Activated naive CD4-positive, alpha-beta T cell treated with anti-CD3 and anti-CD28 coated beads for 36 hours (primary cell): ENCODE results near the gene CACNA1I. TPM values are rescaled to one million over a fixed set of nuclear protein-coding genes. Genes with fewer than 3 reads are reported as not detected.

Experiments used
- CTCF ChIA-PET: fragments of 350-600 bp; sonication (Branson Sonifier 250); formaldehyde crosslinking; loops from one replicate; lab custom pipeline; 2021; ENCODE audit warnings: antibody characterized with exemption; lab: Charles Lee
- DNase-seq: peaks from one replicate; pipeline ENCODE4 v3.0.0-alpha.2; 2020
- H3K27ac Mint-ChIP-seq: one replicate; pipeline ENCODE4 v1.8.0; 2021; ENCODE audit warnings: mild to moderate bottlenecking, mixed read lengths
- H3K27me3 Mint-ChIP-seq: one replicate; pipeline ENCODE4 v1.8.0; 2021; ENCODE audit warnings: low read depth, mixed read lengths
- H3K36me3 Mint-ChIP-seq: one replicate; pipeline ENCODE4 v1.8.0; 2021; ENCODE audit warnings: low read depth, mixed read lengths
- H3K4me1 Mint-ChIP-seq: one replicate; pipeline ENCODE4 v1.8.0; 2021; ENCODE audit warnings: low read depth, mixed read lengths
- H3K4me3 Mint-ChIP-seq: one replicate; pipeline ENCODE4 v1.8.0; 2021; ENCODE audit warnings: mild to moderate bottlenecking, moderate library complexity, mixed read lengths
- H3K9me3 Mint-ChIP-seq: one replicate; pipeline ENCODE4 v1.8.0; 2021; ENCODE audit warnings: mixed read lengths
- intact Hi-C: fragments of 100-400 bp; cut with micrococcal nuclease; formaldehyde crosslinking; loops from one replicate; pipeline ENCODE4 v1.15.1; 2023
- total RNA-seq, 2 experiments: library from RNA; stranded (reverse); gene quantifications; one replicate each; pipeline ENCODE4 v1.2.3, GENCODE V29; 2021

The CACNA1I gene
- total RNA-seq, 2 experiments from 2014 or later: 0.27 to 0.31 TPM

DNA sequence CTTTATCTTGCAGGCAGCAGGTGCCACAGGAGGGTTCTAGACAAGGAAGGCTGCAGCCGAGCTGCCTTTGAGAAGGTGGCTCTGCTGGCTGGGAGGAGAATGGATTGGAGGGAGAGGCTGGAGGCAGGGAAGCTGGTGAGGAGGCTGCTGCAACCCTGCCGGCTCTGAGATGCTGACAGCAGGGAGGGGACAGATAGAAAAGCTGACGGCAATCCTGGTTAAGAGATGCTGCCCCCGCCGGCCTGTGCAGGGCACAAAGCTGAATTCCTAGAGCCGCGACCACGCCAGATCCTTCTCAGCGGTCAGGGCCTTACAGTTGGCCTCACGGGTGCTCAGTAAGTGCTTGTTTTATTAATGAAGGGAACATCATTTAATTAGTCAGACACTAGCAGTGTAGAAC is 105.4 kb downstream of the CACNA1I start:
- H3K36me3 Mint-ChIP-seq: peaks cover 28% of the 10 kb centered on the region

DNA sequence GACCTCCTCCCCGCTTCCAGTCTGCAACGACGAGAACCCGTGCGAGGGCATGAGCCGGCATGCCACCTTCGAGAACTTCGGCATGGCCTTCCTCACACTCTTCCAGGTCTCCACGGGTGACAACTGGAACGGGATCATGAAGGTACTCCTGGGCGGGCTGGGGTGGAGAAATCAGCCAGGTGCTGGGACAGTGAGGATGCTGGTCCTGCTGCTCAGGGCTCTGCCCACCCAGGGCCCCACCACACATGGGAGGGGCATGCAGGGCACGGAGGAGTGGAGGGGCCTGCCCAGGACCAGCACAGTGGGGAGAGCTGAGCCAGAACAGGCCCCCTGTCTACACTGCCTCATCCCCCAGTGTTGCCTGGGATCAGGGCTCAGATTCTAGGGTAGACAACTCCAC is 107.4 kb downstream of the CACNA1I start:
- H3K36me3 Mint-ChIP-seq: peaks cover 8% of the 10 kb centered on the region

More for the DNA sequence above, 105.4 kb downstream of the CACNA1I start:
- Mint-ChIP-seq H3K4me1 (no peaks in the 10 kb centered on the region), H3K27me3 (no peaks in the 10 kb centered on the region), H3K27ac (no peak overlapping the region), H3K9me3 (peaks cover 15% of the 10 kb centered on the region), H3K4me3 (no peak overlapping the region)
- CTCF ChIA-PET: no interaction called here
- intact Hi-C loops: no loop called here
- no peak for DNase-seq

DNA sequence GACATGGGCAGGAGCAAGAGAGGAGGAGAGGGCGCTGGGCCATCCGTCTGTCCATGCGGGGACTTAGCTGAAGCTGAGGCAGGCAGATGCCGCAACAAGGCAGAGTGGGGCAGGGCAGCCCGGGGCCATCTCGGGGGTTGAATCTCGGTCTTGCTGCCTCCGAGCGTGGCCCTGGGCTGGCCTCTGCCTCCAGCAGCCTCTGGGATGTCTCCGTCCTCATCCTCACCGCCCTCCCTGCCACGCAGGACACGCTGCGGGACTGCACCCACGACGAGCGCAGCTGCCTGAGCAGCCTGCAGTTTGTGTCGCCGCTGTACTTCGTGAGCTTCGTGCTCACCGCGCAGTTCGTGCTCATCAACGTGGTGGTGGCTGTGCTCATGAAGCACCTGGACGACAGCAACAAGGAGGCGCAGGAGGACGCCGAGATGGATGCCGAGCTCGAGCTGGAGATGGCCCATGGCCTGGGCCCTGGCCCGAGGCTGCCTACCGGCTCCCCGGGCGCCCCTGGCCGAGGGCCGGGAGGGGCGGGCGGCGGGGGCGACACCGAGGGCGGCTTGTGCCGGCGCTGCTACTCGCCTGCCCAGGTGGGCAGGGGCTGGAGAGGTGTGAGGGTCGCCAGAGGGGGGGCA is 108.4 kb downstream of the CACNA1I start:
- Mint-ChIP-seq H3K4me1 (no peaks in the 10 kb centered on the region), H3K4me3 (no peak overlapping the region), H3K9me3 (no peaks in the 10 kb centered on the region), H3K27ac (no peak overlapping the region), H3K27me3 (no peaks in the 10 kb centered on the region), H3K36me3 (no peaks in the 10 kb centered on the region)
- intact Hi-C loops: no loop called here
- CTCF ChIA-PET: no interaction called here
- no peak for DNase-seq

More for the DNA sequence above, 107.4 kb downstream of the CACNA1I start:
- H3K27ac Mint-ChIP-seq: no peak overlapping the region
- no peaks in the 10 kb centered on the region for H3K27me3 Mint-ChIP-seq
- no peaks in the 10 kb centered on the region for H3K9me3 Mint-ChIP-seq
- H3K4me1 Mint-ChIP-seq: no peaks in the 10 kb centered on the region
- H3K4me3 Mint-ChIP-seq: no peak overlapping the region
- CTCF ChIA-PET: no interaction called here
- DNase-seq: no peak
- intact Hi-C loops: no loop called here

DNA sequence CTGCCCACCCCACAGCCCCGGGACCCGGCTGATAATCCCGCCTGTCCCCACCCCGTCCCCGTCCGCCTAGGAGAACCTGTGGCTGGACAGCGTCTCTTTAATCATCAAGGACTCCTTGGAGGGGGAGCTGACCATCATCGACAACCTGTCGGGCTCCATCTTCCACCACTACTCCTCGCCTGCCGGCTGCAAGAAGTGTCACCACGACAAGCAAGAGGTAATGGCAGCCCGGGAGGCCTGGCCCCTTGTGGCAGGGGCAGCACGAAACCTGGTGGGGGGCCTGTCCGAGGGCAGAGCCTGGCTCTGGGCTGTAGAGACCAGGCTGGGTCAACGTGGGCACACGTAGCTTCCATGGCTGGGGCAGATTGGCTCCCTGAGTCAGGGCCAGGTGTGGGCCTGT is 109.1 kb downstream of the CACNA1I start:
- Mint-ChIP-seq H3K27me3 (no peaks in the 10 kb centered on the region), H3K4me1 (no peaks in the 10 kb centered on the region), H3K36me3 (no peaks in the 10 kb centered on the region), H3K27ac (no peak overlapping the region), H3K9me3 (no peaks in the 10 kb centered on the region), H3K4me3 (no peak overlapping the region)
- no peak for DNase-seq
- intact Hi-C loops: no loop called here
- CTCF ChIA-PET: no interaction called here

DNA sequence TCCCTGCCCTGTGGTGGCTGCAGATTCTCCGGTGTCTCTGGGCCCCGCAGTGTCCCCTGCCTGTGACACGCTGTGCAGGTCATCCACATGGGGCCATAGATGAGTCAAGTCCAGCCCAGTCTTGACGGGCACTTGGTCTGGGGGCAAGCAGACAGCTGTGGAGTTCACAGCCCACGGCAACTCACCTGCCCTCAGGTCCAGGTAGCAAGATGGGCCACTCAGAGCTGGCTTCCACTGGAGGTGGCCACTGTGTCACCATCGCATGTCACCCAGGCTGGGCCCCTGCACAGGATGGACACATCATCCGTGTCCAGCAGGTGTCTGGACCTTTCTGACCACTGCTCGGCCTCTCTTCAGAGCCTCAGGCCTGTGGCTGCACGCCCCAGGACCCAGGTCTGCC is 109.9 kb downstream of the CACNA1I start:
- Mint-ChIP-seq H3K4me3 (no peak overlapping the region), H3K27me3 (no peaks in the 10 kb centered on the region), H3K36me3 (no peaks in the 10 kb centered on the region), H3K27ac (no peak overlapping the region), H3K4me1 (peaks cover 2% of the 10 kb centered on the region), H3K9me3 (no peaks in the 10 kb centered on the region)
- DNase-seq: no peak
- CTCF ChIA-PET: no interaction called here
- intact Hi-C loops: no loop called here

DNA sequence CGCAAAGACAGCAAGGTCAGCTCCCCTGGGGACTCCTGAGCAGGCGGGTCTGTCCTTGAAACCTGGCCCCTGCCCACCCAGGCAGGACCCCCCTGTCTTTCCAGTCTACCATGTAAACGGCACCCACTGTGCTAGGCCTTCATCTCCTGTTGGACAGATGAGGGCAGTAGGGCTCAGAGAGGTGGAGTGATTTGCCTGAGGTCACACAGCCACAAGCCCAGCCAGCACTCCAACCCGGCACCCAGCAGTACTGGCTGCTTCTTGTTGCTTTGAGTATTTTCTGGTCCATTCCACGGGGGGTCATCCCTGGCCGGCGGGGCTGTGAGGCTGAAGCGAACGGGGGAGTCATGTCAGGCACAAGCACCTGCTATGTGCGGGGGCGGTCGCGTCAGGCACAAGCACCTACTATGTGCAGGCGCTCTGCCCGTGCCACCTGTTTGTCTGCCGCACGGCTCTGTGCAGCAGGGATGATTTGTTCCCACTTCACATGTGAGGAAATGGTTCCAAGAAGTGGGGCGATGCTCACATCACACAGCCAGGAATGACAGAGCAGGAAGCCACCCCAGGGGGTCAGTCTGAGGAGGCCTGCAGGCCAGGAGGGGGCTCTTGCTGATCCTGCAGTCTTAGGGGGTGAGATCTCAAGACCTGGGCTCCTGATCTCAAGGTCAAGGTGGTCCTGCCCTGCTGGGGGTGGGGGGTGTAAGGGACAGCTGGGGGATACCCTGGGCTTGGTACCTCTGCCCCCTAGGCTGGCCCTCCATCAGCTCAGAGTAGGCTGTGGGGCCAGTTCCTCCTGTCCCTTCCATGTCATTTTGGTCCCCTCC is 110.7 kb downstream of the CACNA1I start:
- intact Hi-C loops: no loop called here

DNA sequence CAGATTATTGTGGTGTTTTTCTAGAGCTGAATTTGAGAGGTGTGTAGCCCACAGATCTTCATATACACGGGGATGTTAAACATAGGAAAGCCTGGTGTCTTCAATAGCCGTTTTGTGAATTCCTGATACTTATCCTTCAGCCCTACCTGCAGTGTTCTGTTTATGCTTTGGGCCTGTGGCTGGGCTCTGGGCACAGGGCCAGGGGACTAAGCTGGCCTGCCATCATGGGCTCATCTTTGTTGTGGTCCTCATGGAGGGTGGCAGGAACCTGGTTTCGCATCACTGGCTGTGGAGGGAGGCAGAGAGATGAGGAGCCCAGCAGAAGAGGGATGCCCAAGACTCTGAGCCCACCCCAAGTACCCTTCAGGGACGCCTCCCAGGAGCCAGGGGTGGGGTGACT is 112.4 kb downstream of the CACNA1I start:
- Mint-ChIP-seq H3K27ac (no peak overlapping the region), H3K36me3 (no peaks in the 10 kb centered on the region), H3K4me3 (no peak overlapping the region), H3K9me3 (no peaks in the 10 kb centered on the region), H3K27me3 (no peaks in the 10 kb centered on the region), H3K4me1 (peaks cover 2% of the 10 kb centered on the region)
- CTCF ChIA-PET: no interaction called here
- DNase-seq: no peak
- intact Hi-C loops: no loop called here

More for the DNA sequence above, 110.7 kb downstream of the CACNA1I start:
- Mint-ChIP-seq H3K9me3 (no peaks in the 10 kb centered on the region), H3K27ac (no peak overlapping the region), H3K27me3 (no peaks in the 10 kb centered on the region), H3K4me3 (no peak overlapping the region), H3K36me3 (no peaks in the 10 kb centered on the region), H3K4me1 (peaks cover 2% of the 10 kb centered on the region)
- DNase-seq: no peak
- CTCF ChIA-PET: no interaction called here

DNA sequence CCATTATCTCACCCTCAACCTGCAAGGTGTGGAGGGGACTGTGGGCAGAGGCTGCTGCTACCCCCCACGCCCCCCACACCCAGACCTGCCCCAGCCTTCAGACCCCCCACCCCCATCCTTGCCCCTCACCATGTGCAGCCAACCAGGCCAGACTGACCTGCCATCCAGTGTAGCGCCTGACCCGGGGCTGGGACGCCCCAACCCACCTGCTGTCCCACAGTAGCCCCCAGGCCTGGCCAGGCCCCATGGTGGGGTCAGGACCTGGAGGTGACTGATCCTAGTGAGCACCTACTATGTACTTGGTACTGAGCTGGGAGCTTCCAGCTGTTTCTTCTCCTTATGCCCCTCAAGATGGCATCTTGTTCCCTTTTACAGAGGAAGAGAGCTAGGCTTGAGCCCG is 113.1 kb downstream of the CACNA1I start:
- Mint-ChIP-seq H3K27me3 (no peaks in the 10 kb centered on the region), H3K4me3 (no peak overlapping the region), H3K9me3 (no peaks in the 10 kb centered on the region), H3K27ac (no peak overlapping the region), H3K36me3 (no peaks in the 10 kb centered on the region), H3K4me1 (peaks cover 2% of the 10 kb centered on the region)
- CTCF ChIA-PET: no interaction called here
- intact Hi-C loops: no loop called here
- no peak for DNase-seq

DNA sequence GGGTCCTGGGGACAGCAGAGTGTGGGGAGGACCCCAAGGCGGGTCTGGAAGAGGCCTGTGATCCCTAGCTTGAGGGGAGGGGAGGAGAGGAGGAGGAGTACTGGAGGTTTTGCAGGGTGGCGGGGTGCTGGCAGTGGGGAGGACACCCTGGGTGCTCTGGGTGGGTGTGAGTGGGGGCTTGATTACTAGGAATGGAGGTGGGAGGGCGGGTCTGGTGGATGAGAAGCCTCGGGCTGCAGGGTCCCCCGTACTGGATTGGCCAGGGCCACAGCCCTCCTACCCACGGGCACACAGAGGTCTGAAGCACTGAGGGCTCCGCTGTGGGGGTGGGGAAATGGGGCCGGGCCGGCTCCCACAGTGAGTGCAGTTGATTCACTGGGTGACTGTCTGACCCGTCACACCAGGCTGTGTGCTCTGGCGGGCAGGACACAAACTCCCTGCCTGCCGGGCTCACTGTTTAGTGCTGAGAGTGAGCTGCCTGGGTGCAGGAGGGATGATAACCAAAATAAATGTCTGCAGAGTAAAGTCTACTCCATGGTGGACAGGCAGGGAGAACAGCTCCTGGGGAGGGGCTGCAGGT is 114.2 kb downstream of the CACNA1I start:
- intact Hi-C loops: no loop called here
- CTCF ChIA-PET: interaction anchor here (0.5 kb wide), 1 partner anchor 169 kb away, joined by 3 read pairs; no protein-coding TSS in a partner anchor
- Mint-ChIP-seq H3K27ac (no peak overlapping the region), H3K4me1 (peaks cover 2% of the 10 kb centered on the region), H3K36me3 (no peaks in the 10 kb centered on the region), H3K9me3 (no peaks in the 10 kb centered on the region), H3K27me3 (no peaks in the 10 kb centered on the region), H3K4me3 (no peak overlapping the region)
- DNase-seq: no peak

DNA sequence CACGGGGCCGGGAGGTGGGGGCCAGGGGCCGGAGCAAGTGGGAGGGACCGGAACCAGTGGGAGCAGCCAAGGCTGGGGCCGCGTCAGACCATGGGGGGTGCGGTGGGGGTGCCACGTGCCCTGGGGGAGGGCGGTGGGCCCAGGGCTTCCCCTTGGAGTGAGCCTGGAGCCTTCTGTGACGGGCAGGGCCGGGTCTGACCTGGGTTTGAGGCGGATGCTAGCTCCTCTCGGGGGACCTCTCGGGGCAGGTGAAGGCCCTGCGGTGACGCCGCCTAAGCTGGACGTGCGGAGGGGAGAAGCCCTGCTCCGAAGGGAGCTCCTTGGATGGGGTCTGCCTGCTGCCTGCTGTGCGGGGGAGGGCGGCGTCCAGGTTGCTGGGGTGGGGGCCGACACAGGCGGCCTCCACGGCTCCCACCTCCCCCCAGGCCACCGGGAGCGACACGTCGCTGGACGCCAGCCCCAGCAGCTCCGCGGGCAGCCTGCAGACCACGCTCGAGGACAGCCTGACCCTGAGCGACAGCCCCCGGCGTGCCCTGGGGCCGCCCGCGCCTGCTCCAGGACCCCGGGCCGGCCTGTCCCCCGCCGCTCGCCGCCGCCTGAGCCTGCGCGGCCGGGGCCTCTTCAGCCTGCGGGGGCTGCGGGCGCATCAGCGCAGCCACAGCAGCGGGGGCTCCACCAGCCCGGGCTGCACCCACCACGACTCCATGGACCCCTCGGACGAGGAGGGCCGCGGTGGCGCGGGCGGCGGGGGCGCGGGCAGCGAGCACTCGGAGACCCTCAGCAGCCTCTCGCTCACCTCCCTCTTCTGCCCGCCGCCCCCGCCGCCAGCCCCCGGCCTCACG is 115.0 kb downstream of the CACNA1I start:
- H3K4me3 Mint-ChIP-seq: no peak overlapping the region
- no peaks in the 10 kb centered on the region for H3K9me3 Mint-ChIP-seq
- DNase-seq: no peak
- peaks cover 2% of the 10 kb centered on the region for H3K4me1 Mint-ChIP-seq
- CTCF ChIA-PET: no interaction called here
- no peaks in the 10 kb centered on the region for H3K27me3 Mint-ChIP-seq
- intact Hi-C loops: no loop called here
- no peaks in the 10 kb centered on the region for H3K36me3 Mint-ChIP-seq
- no peak overlapping the region for H3K27ac Mint-ChIP-seq

DNA sequence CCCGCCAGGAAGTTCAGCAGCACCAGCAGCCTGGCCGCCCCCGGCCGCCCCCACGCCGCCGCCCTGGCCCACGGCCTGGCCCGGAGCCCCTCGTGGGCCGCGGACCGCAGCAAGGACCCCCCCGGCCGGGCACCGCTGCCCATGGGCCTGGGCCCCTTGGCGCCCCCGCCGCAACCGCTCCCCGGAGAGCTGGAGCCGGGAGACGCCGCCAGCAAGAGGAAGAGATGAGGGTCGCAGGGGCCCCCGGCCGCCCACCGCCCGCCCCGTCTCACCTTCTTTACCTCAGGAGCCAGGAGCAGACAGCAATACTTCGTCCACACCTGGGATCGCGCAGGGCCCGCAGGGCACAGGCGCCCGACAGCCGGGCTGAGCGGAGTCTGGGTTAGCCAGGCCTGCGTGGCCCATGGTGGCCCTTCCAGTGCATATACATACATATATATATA is 115.6 kb downstream of the CACNA1I start:
- peaks cover 2% of the 10 kb centered on the region for H3K27me3 Mint-ChIP-seq
- H3K36me3 Mint-ChIP-seq: no peaks in the 10 kb centered on the region
- H3K4me3 Mint-ChIP-seq: no peak overlapping the region
- CTCF ChIA-PET: no interaction called here
- H3K27ac Mint-ChIP-seq: no peak overlapping the region
- H3K4me1 Mint-ChIP-seq: peaks cover 8% of the 10 kb centered on the region
- H3K9me3 Mint-ChIP-seq: no peaks in the 10 kb centered on the region
- intact Hi-C loops: no loop called here
- no peak for DNase-seq
